GM12892 (cell line): ENCODE data around the gene TRANK1.

Experiments used
- POLR2A ChIP-seq: IDR thresholded peaks from 2 replicates; pipeline ENCODE4 v1.6.1; 2011; ENCODE audit warnings: low read depth, low read length, control low read depth
- POLR2AphosphoS5 ChIP-seq: IDR thresholded peaks from 2 replicates; pipeline ENCODE4 v1.6.1; 2011; ENCODE audit warnings: low read depth, low read length, control low read depth
- TAF1 ChIP-seq: IDR thresholded peaks from 2 replicates; pipeline ENCODE4 v1.6.1; 2011; ENCODE audit warnings: low read depth, mild to moderate bottlenecking, control low read depth, low read length, borderline replicate concordance

DNA sequence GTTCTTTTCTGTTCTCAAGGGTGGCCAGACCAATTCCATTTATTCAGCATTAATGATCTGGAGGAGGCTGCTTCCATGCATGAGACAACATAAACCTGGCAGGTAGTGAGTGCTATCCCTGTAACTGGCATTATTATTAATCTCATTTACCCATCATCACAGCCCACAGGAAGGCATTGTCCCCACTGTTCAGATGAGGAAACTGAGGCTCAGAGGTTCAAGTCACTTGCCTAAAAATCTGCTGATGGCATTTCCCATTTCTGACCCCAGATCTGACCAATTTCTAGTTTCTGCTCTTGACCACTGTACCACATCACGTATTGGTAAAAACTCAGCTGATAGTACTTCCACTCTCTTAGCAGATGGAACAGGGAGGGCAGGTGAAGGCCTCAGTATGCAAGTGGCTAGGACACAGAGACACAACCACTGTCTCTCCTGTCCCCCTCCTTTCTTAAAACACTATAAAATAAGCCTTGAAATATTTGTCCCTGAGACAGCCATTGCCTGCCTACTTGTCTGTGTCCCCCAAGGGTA, 36.1 kb downstream of the TRANK1 start:
- TF ChIP-seq POLR2AphosphoS5 = no peak
- TF ChIP-seq POLR2A = no peak
- no peak for TF ChIP-seq TAF1
